Stimulated activated CD8-positive, alpha-beta memory T cell treated with anti-CD3 and anti-CD28 coated beads, Interleukin-4, amount 100 ng/mL, for 24 hours (primary cell): ENCODE data around the gene NRSN2.
"Not testable (repeated sequence)": the region's sequence is repeated elsewhere in the genome, so short reads cannot be mapped to it uniquely, and the experiment has no call there.

ENCODE experiments used
- DNase-seq: peaks from one replicate; pipeline ENCODE4 v3.0.0-alpha.2; 2020; ENCODE audit warnings: low read depth

The NRSN2 gene

DNA sequence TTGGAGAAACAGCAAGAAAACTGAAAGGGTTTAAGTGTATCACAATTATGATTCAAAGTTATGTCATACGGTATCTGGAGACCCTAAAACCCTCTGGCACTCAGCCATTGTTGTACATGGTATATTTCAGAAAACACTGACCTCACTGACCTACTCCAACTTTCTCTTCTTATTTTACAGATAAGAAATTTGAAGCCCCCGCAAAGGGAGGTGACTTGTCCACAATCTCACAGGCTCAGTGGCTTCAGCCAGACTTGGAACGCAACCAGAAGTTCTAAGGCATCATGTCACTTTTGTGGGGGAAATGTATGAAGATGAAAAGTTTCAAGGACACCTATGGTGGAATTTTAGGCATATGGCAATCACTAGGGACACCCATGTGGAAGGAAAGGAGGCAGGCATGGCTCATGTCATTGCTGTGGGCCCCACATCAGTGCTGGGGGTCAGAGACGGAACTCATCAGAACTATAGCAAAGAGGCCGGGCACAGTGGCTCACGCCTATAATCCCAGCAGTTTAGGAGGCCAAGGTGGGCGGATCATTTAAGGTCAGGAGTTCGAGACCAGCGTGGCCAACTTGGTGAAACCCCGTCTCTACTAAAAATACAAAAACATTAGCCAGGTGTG is 28.5 kb downstream of the NRSN2 start:
- DNase-seq = no peak

DNA sequence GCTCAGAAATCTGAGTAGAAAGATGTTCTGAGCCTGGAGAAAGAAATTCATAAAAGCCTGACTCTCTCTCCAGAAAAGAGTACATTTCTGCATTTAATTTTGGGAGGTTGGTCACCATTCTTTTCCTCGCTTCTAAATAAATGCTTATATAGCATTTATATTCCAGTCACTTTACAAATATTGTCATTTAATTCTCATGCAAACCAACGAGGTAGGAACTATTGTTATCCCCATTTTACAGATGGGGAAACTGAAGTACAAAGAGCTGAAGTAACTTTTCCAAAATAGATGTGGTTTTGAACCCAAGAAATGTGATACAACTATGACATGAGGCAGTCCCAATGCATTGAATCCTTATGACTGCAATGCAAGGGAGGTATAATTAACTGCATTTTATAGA is 29.2 kb downstream of the NRSN2 start:
- no peak for DNase-seq

DNA sequence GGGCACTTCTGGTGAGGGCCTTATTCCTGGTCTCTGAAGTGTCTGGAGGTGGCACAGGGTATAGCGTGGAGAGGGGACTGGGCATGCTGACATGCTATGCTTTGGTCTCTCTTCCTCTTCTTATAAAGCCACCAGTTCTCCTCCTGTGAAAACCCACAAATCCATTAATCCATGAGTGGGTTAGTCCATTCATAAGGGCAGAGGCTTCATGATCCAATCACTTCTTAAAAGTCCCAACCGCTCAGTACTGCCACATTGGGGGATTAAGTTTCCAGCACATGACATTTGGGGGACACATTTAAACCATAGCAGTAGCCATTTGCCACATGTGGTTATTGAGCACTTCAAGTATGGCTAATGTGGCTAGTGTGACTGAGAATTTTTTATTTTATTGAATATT is 29.8 kb downstream of the NRSN2 start:
- no peak for DNase-seq

DNA sequence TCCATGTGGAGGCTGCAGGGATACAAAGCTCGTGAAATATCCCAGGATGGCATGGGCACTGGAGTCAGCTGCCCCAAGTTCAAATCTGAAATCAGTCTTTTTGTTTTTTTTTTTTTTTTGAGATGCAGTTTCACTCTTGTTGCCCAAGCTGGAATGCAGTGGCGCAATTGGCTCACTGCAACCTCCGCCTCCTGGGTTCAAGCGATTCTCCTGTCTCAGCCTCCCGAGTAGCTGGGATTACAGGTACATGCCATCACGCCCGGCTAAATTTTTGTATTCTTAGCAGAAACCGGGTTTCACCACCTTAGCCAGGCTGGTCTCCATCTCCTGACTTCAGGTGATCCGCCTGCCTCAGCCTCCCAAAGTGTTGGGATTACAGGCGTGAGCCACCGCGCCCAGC is 30.7 kb downstream of the NRSN2 start:
- DNase-seq = not testable (repeated sequence)

DNA sequence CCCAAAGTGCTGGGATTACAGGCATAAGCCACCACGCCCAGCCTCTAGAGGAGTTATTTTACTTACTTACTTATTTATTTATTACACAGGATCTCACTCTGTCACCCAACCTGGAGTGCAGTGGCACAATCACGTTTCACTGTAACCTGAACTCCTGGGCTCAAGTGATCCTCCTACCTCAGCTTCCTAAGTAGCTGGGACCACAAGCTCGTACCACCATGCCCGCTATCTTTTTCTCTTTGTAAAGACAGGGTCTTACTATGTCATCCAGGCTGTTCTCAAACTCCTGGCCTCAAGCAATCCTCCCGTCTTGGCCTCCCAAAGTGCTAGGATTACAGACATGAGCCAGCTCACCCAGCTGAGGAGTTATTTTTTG is 32.0 kb downstream of the NRSN2 start:
- no peak for DNase-seq

DNA sequence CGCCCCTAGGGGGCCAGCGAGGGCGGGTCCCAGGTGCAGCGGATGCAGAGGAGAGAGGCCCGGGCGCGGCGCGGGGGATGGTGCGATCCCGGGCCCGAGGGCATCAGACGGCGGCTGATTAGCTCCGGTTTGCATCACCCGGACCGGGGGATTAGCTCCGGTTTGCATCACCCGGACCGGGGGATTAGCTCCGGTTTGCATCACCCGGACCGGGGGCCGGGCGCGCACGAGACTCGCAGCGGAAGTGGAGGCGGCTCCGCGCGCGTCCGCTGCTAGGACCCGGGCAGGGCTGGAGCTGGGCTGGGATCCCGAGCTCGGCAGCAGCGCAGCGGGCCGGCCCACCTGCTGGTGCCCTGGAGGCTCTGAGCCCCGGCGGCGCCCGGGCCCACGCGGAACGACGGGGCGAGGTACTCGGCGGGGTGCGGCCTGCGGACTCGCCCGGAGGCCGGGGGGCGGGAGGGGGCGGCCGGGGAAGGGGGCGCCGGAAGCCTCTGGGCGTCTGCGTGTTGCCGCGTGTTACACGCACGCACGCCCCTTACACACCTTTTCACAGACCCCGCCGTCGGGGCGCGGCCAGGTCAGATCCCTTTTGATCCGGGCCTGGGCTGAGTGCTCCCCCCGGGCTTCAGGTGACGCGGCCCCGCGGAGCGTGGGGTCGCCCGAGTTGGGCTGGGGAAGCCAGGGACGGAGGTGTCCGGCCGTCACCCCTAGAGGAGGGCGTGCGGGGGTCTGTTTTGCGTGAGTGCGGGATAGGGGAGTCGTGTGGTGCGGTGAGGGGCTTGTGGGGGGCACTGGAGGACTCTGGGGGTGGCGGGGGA is 34.1 kb downstream of the NRSN2 start:
- peak; percentile 52 for DNase-seq

DNA sequence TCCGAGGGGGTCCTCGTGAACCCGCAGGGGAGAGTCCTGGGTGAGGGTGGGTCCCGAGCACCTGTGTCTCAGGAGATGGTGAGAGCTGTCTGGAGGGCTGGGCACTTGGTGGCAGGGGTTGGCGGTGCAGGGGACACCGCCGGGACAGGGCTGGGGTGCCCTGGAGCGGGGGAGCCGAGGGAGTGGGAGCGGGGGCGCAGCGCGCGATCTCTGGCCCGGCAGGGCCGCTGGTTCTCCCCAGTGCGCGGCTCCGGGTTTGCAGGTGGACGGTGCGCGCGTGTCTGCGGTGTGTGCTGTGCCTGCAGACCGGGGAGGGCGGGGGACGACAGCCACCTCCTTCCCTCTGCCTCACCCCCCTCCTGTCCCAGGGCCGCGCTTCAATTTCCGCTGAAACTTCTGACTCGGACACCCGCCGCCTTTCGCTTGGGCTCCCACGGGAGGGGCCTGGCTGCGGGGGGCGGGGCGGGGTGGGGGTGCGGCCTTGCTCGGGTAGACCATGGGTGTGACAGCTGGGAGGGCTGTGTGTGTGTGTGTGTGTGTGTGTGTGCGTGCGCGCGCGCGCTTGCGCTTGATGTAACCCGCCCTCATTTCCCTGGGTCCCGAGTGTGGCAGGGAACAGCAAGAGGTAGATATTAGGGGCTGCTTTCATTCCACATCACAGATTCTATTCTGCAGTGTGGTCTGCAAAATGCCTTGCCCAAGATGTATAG is 34.8 kb downstream of the NRSN2 start:
- peak; percentile 64 for DNase-seq

DNA sequence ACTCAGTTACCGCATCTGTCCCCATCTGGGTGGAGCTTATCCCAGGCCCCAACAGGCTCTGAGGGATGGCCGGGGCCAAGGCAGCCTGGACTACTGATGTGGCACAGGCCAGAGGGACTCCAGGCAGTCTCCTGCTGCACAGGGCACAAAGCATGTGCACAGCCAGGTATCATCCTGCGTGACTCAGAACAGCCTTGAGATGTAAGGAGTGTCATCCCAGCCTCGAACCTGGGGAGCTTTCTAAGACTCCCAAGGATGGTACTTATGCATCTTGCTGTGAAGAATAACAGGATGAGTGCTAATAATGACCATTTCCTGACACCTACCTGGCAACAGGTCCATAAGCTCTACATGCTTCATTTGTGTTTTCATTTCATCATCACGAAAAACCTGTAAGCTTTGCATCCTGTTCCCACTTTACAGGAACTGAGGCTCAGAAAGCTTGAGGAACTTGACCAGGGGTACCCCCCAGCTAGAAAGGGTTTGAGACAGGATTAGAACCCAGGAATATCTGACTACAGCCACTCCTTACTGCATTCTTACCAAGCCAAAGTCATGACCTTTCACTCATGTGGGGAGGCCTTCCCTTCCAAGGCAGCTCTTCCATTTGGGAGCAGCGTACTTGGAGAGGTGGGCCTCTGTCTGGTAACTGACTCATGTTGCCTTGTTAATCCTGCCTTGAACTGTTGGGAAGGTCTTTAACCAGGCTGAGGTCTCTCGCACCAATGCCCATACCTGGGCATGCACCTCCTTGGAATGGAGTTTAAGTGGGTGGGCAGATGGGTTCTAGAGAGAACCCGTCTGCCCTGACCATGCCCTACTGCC is 35.6 kb downstream of the NRSN2 start:
- no peak for DNase-seq

DNA sequence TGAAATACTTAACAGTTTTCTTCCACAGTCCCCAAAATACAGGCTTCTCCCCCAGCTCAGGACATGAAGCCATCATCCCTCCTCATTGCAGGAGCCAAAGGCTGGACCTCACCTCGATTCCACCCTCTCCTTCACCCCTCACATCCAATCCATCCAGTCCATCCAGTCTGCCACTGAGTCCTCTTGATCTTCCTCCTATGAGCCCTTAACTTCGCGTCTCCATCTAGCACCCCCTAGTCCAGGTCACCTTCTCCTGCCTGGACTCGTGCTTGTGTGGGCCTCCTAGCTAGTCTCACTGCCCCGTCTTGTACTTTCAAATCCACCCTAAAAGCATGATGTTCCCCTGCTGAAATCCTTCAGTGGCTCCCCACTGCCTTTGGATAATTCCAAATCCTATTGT is 37.0 kb downstream of the NRSN2 start:
- no peak for DNase-seq

DNA sequence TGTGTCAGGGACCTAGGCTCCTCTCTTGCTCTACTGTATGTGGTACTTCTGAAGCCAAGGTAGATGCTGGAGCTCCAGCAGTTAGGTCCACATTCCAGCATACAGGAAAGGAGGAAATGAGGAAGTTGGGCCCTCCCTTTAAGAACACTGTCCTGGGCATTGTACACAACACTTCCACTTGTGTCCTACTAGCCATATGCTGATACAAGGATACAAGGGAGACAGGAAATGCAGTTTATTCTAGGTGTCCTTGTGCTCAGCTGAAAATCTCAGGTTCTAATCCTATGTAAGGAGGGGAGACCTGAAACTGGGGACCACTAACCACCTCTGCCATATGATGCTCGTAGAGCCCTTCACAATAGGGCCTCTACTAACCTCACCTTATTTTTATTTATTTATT is 37.8 kb downstream of the NRSN2 start:
- DNase-seq = no peak

DNA sequence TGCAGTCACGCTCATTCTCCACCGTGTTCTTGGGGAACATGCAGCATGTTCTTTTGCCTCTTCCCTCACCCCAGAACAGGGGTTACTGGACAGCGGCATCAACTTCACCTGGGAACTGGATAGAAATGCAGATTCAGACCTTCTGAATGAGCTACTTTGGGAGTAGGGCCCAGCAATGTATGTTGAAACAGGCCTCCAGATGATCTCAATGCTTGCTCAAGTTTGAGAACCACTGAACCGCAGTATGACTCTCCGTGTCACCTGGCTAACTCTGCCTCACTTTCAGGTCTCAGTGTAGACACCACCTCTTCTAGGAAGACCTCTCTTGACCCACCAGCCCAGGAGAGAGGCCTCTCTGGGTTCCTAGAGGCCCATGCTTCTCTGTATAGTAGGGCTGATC is 38.5 kb downstream of the NRSN2 start:
- no peak for DNase-seq

DNA sequence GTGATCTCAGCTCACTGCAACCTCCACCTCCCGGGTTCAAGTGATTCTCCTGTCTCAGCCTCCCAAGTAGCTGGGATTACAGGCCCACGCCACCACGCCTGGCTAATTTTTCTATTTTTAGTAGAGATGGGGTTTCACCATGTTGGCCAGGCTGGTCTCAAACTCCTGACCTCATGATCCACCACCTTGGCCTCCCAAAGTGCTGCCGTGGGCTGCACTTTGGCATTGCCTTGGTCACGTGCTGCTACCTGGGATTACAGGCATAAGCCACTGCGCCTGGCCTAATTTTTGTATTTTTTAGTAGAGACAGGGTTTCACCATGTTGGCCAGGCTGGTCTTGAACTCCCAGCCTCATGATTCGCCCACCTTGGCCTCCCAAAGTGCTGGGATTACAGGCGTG is 39.7 kb downstream of the NRSN2 start:
- not testable (repeated sequence) for DNase-seq

DNA sequence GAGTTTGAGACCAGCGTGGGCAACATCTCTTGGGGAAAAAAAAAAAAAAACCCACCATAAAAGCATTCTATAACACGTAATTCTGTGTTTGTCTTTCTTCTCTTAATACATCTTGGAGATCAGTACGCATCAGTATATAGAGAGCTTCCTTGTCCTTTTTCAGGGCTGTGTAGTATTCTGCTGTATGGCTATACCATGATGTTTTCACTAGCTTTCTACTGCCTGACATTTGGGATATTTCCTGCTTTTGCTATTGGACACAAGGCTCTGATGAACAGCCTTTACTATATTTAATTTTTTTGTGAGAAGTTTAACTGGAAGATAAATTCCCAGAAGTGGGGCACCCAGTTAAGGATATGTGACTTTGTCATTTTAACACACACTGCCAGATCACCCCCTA is 40.6 kb downstream of the NRSN2 start:
- no peak for DNase-seq

DNA sequence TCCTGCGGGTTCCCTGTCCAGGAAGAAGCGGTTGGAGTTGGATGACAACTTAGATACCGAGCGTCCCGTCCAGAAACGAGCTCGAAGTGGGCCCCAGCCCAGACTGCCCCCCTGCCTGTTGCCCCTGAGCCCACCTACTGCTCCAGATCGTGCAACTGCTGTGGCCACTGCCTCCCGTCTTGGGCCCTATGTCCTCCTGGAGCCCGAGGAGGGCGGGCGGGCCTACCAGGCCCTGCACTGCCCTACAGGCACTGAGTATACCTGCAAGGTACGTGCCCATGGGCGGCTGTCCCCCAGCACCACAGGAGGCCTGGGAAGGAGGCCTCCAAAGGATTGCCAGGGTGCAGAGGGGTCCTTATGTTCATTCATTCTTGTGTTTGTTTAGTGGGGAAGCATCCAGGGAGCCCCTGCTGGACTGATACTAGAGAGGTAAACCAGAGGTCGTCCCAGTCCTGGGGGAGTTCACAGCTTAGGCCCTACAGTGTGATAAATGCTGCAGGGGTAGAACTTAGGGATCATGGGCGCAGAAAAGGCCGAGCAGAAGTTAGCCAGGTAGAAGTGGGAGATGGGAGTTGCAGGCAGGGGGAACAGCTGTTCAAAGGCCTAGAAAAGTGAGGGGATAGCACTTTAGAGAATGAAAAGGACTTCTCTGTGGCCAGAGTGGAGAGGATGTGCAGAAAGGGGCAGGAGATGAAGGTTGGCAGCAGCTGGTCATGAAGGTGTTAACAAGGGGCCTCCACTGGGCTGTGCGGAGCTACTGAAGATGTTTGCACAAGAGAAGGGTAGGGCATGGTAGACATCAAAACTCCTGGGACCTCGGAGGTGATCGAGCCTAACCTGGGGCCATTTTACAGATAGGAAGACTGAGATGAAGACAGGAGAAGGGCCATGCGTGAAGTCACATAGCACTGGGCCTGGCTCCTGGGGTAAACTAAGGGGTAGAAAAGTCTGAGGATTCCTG is 41.4 kb downstream of the NRSN2 start:
- no peak for DNase-seq

DNA sequence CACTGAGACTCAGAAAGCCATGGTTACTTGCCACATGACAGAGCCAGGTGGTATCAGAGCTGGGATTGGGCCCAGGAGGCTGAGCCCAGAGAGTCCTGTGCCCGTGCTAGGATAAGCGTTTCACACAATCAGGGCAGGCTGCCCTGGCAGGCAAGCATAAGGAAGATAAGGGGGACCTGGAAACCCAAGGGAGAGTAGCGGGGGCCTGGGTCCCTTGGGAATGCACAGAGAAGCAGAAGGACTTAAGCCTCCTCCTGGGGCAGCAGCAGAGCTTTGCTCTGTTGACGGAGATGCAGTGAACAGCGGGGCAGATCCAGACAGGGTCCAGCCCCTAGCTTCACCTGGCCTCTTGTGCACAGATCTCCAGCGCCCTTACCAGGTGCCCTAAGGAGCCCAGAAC is 42.3 kb downstream of the NRSN2 start:
- no peak for DNase-seq

DNA sequence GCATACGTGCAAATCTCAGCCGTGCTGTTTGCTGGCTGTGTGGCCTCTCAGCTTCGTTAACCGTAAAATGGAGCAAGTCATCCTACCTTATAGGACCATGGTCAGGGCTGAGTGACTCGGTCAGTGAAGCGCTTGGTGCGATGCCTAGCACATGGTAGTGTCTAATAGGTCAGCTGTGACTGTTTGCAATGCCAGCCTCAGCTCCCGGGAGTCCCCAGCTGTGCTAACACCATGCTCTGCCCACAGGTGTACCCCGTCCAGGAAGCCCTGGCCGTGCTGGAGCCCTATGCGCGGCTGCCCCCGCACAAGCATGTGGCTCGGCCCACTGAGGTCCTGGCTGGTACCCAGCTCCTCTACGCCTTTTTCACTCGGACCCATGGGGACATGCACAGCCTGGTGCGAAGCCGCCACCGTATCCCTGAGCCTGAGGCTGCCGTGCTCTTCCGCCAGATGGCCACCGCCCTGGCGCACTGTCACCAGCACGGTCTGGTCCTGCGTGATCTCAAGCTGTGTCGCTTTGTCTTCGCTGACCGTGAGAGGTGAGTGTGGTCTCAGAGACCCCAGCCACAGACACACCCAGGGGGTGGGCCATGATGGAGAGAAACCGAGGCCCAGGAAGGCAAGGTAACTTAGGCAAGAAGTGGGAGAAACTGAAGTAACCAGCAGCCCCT is 44.3 kb downstream of the NRSN2 start:
- DNase-seq = no peak

DNA sequence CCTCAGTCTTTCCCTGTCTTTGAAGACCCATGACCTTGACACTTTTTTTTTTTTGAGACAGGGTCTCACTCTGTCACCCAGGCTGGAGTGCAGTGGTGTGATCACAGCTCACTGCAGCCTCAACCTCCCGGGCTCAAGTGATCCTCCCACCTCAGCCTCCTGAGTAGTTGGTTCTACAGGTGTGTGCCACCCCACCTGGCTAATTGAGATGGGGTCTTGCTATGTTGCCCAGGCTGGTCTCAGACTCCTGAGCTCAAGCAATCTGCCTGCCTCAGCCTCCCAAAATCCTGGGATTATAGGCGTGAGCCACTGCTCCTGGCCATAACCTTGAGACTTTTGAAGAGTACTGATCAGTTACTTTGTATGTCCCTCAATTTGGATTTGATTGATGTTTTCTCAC is 46.4 kb downstream of the NRSN2 start:
- not testable (repeated sequence) for DNase-seq

DNA sequence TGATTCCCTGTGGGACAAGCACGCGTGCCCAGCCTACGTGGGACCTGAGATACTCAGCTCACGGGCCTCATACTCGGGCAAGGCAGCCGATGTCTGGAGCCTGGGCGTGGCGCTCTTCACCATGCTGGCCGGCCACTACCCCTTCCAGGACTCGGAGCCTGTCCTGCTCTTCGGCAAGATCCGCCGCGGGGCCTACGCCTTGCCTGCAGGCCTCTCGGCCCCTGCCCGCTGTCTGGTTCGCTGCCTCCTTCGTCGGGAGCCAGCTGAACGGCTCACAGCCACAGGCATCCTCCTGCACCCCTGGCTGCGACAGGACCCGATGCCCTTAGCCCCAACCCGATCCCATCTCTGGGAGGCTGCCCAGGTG is 49.3 kb downstream of the NRSN2 start:
- DNase-seq = no peak

DNA sequence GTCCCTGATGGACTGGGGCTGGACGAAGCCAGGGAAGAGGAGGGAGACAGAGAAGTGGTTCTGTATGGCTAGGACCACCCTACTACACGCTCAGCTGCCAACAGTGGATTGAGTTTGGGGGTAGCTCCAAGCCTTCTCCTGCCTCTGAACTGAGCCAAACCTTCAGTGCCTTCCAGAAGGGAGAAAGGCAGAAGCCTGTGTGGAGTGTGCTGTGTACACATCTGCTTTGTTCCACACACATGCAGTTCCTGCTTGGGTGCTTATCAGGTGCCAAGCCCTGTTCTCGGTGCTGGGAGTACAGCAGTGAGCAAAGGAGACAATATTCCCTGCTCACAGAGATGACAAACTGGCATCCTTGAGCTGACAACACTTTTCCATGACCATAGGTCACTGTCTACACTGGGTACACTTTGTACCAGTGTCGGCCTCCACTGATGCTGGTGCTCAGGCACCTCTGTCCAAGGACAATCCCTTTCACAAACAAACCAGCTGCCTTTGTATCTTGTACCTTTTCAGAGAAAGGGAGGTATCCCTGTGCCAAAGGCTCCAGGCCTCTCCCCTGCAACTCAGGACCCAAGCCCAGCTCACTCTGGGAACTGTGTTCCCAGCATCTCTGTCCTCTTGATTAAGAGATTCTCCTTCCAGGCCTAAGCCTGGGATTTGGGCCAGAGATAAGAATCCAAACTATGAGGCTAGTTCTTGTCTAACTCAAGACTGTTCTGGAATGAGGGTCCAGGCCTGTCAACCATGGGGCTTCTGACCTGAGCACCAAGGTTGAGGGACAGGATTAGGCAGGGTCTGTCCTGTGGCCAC is 49.9 kb downstream of the NRSN2 start:
- no peak for DNase-seq
